Activated naive CD8-positive, alpha-beta T cell treated with anti-CD3 and anti-CD28 coated beads, Interleukin-2, amount 10 ng/mL, durations not matched to agents 7 days and 5 days (primary cell): Measurements from ENCODE around the gene PLIN5. TPM values are rescaled to one million over a fixed set of nuclear protein-coding genes. Genes with fewer than 3 reads are reported as not detected.

Experiments
- ATAC-seq: fragments of 150-1000 bp; cut with Tn5 transposase; one replicate; pipeline ENCODE4 v1.10.0; 2021; ENCODE audit warnings: low read depth, moderate library complexity
- POLR2A ChIA-PET: fragments of 350-600 bp; sonication (Branson Sonifier 250); formaldehyde crosslinking; loops from one replicate; lab custom pipeline; 2021; ENCODE audit warnings: antibody characterized with exemption; lab: Charles Lee
- DNase-seq: peaks from one replicate; pipeline ENCODE4 v3.0.0; 2021
- H3K27ac Mint-ChIP-seq: one replicate; pipeline ENCODE4 v1.8.0; 2022; ENCODE audit warnings: mild to moderate bottlenecking, mixed read lengths
- H3K27me3 Mint-ChIP-seq: one replicate; pipeline ENCODE4 v1.8.0; 2022; ENCODE audit warnings: mild to moderate bottlenecking, moderate library complexity, mixed read lengths
- H3K36me3 Mint-ChIP-seq: one replicate; pipeline ENCODE4 v1.8.0; 2021; ENCODE audit warnings: mild to moderate bottlenecking, mixed read lengths
- H3K4me1 Mint-ChIP-seq: one replicate; pipeline ENCODE4 v1.8.0; 2021; ENCODE audit warnings: mixed read lengths
- H3K4me3 Mint-ChIP-seq: one replicate; pipeline ENCODE4 v1.8.0; 2022; ENCODE audit warnings: mild to moderate bottlenecking, moderate library complexity, mixed read lengths
- H3K9me3 Mint-ChIP-seq: one replicate; pipeline ENCODE4 v1.8.0; 2021; ENCODE audit warnings: mixed read lengths
- total RNA-seq, 2 experiments: library from RNA; stranded (reverse); gene quantifications; one replicate each; pipeline ENCODE4 v1.2.3, GENCODE V29; 2021

The PLIN5 gene
- total RNA-seq, 2 experiments from 2014 or later, result 0.37 to 1.1 TPM

- Mint-ChIP-seq H3K4me3 (no peak overlapping the region), H3K4me1 (no peaks in the 10 kb centered on the region), H3K27me3 (no peaks in the 10 kb centered on the region), H3K9me3 (no peaks in the 10 kb centered on the region), H3K36me3 (no peaks in the 10 kb centered on the region), H3K27ac (peak overlapping the region; percentile 34)
- ATAC-seq (no peak), DNase-seq (no peak)
- POLR2A ChIA-PET, result interaction anchor here (0.6 kb wide), 1 partner anchor 206 kb away, joined by 3 read pairs; no protein-coding TSS in a partner anchor
Observed at GRCh38 chr19:4519521-4520277, 15.3 kb downstream of the PLIN5 start.

GRCh38 chr19:4519172-4519496 is 15.9 kb downstream of the PLIN5 start:
- no peaks in the 10 kb centered on the region for H3K27me3 Mint-ChIP-seq
- H3K9me3 Mint-ChIP-seq, result no peaks in the 10 kb centered on the region
- no peak overlapping the region for H3K4me3 Mint-ChIP-seq
- ATAC-seq (no peak), DNase-seq (no peak)
- H3K27ac Mint-ChIP-seq, result no peak overlapping the region
- POLR2A ChIA-PET, result no interaction called here
- no peaks in the 10 kb centered on the region for H3K36me3 Mint-ChIP-seq
- no peaks in the 10 kb centered on the region for H3K4me1 Mint-ChIP-seq

GRCh38 chr19:4518345-4519171 is 16.5 kb downstream of the PLIN5 start, which contains the start of gene PLIN4:
Gene PLIN4 (minus strand): TSS chr19:4518486. CDS start chr19:4518272, 214 bp downstream.
- DNase-seq (no peak), ATAC-seq (no peak)
- Mint-ChIP-seq H3K9me3 (no peaks in the 10 kb centered on the region), H3K4me3 (no peak within 1 kb of the TSS), H3K4me1 (no peaks in the 10 kb centered on the region), H3K27me3 (peaks cover 2% of the 10 kb centered on the region), H3K27ac (no peak within 1 kb of the TSS), H3K36me3 (no peaks in the 10 kb centered on the region)
- POLR2A ChIA-PET, result no interaction called here

- POLR2A ChIA-PET, result no interaction called here
- peaks cover 2% of the 10 kb centered on the region for H3K27me3 Mint-ChIP-seq
- no peak for ATAC-seq
- H3K9me3 Mint-ChIP-seq, result no peaks in the 10 kb centered on the region
- no peak overlapping the region for H3K4me3 Mint-ChIP-seq
- no peaks in the 10 kb centered on the region for H3K4me1 Mint-ChIP-seq
- H3K36me3 Mint-ChIP-seq, result no peaks in the 10 kb centered on the region
- no peak for DNase-seq
- no peak overlapping the region for H3K27ac Mint-ChIP-seq
Observed at GRCh38 chr19:4517451-4518057, 17.5 kb downstream of the PLIN5 start.

- POLR2A ChIA-PET, result no interaction called here
Observed at GRCh38 chr19:4516939-4517300, 18.1 kb downstream of the PLIN5 start.

GRCh38 chr19:4516199-4516938 is 18.7 kb downstream of the PLIN5 start:
- Mint-ChIP-seq H3K36me3 (no peaks in the 10 kb centered on the region), H3K27ac (no peak overlapping the region), H3K4me1 (no peaks in the 10 kb centered on the region), H3K4me3 (no peak overlapping the region), H3K27me3 (peaks cover 2% of the 10 kb centered on the region), H3K9me3 (no peaks in the 10 kb centered on the region)
- ATAC-seq, result no peak
- DNase-seq, result no peak
- POLR2A ChIA-PET, result no interaction called here

More at GRCh38 chr19:4516939-4517300, 18.1 kb downstream of the PLIN5 start:
- H3K36me3 Mint-ChIP-seq, result no peaks in the 10 kb centered on the region
- ATAC-seq (no peak), DNase-seq (no peak)
- no peaks in the 10 kb centered on the region for H3K4me1 Mint-ChIP-seq
- H3K27me3 Mint-ChIP-seq, result peaks cover 2% of the 10 kb centered on the region
- H3K27ac Mint-ChIP-seq, result no peak overlapping the region
- no peaks in the 10 kb centered on the region for H3K9me3 Mint-ChIP-seq
- no peak overlapping the region for H3K4me3 Mint-ChIP-seq

GRCh38 chr19:4515732-4516131 is 19.3 kb downstream of the PLIN5 start:
- Mint-ChIP-seq H3K36me3 (no peaks in the 10 kb centered on the region), H3K4me1 (no peaks in the 10 kb centered on the region), H3K27me3 (peaks cover 2% of the 10 kb centered on the region), H3K27ac (no peak overlapping the region), H3K9me3 (no peaks in the 10 kb centered on the region), H3K4me3 (no peak overlapping the region)
- no peak for ATAC-seq
- DNase-seq, result no peak
- POLR2A ChIA-PET, result no interaction called here

- peaks cover 2% of the 10 kb centered on the region for H3K27me3 Mint-ChIP-seq
- POLR2A ChIA-PET, result no interaction called here
Observed at GRCh38 chr19:4513248-4513647, 21.8 kb downstream of the PLIN5 start.

GRCh38 chr19:4512070-4512469 is 23.0 kb downstream of the PLIN5 start:
- Mint-ChIP-seq H3K4me1 (no peaks in the 10 kb centered on the region), H3K4me3 (no peak overlapping the region), H3K27me3 (peaks cover 2% of the 10 kb centered on the region), H3K36me3 (peaks cover 4% of the 10 kb centered on the region), H3K9me3 (no peaks in the 10 kb centered on the region), H3K27ac (no peak overlapping the region)
- DNase-seq (no peak), ATAC-seq (no peak)
- POLR2A ChIA-PET, result no interaction called here

More at GRCh38 chr19:4513248-4513647, 21.8 kb downstream of the PLIN5 start:
- Mint-ChIP-seq H3K4me1 (no peaks in the 10 kb centered on the region), H3K4me3 (no peak overlapping the region), H3K27ac (no peak overlapping the region), H3K9me3 (no peaks in the 10 kb centered on the region), H3K36me3 (no peaks in the 10 kb centered on the region)
- DNase-seq (no peak), ATAC-seq (no peak)

- Mint-ChIP-seq H3K27ac (no peak overlapping the region), H3K9me3 (no peaks in the 10 kb centered on the region), H3K4me3 (no peak overlapping the region), H3K4me1 (peaks cover 3% of the 10 kb centered on the region), H3K36me3 (peaks cover 4% of the 10 kb centered on the region), H3K27me3 (peaks cover 2% of the 10 kb centered on the region)
- ATAC-seq, result no peak
- POLR2A ChIA-PET, result no interaction called here
- no peak for DNase-seq
Observed at GRCh38 chr19:4511300-4512054, 23.5 kb downstream of the PLIN5 start.

GRCh38 chr19:4510435-4511255 is 24.4 kb downstream of the PLIN5 start:
- no peak overlapping the region for H3K4me3 Mint-ChIP-seq
- DNase-seq, result no peak
- H3K4me1 Mint-ChIP-seq, result peaks cover 11% of the 10 kb centered on the region
- no peaks in the 10 kb centered on the region for H3K9me3 Mint-ChIP-seq
- POLR2A ChIA-PET, result no interaction called here
- no peak overlapping the region for H3K27ac Mint-ChIP-seq
- peaks cover 4% of the 10 kb centered on the region for H3K36me3 Mint-ChIP-seq
- ATAC-seq, result no peak
- H3K27me3 Mint-ChIP-seq, result peaks cover 2% of the 10 kb centered on the region

GRCh38 chr19:4508698-4509097 is 26.3 kb downstream of the PLIN5 start:
- Mint-ChIP-seq H3K4me1 (peaks cover 12% of the 10 kb centered on the region), H3K27me3 (no peaks in the 10 kb centered on the region), H3K27ac (no peak overlapping the region), H3K9me3 (no peaks in the 10 kb centered on the region), H3K4me3 (no peak overlapping the region), H3K36me3 (peaks cover 4% of the 10 kb centered on the region)
- POLR2A ChIA-PET, result interaction anchor here (0.6 kb wide), 1 partner anchor 66 kb away, joined by 4 read pairs; no protein-coding TSS in a partner anchor
- ATAC-seq (no peak), DNase-seq (no peak)
